ENCODE results near the gene SDF4.

Gene SDF4

DNA sequence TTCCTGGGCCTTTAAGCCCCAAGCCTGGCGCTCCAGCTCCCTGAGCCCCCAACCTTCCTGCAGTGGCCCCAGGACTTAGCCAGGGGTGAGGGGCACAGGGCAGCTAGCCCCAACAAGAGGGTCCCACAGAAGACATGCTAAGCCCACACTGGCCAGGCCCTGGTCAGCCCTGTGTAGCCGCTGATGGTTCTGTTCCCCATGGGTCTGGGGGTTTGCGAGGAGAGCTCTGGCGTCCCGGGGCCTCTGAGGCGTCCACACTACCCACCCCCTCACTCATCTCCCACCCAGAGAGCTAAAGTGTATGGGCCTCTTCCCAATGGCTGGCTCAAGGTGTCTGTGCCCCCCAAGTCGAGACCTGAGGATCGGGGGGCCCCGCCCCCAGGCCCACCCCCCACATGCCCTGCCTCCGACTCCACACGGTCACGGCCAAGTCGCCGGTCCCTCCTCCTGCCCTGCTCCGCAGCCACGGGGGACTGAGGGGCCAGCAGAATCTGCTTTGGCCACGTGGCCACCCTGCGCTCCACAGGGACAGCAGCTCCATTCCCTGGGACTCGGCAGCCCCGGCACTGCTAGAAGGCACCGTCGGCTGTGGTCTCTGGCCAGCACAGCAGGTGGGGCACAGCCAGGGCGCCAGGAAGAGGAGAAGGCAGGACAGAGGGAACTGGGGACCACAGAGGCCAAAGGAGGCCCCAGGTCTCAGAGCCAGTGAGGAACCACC is 33.2 kb downstream of the SDF4 start:
- Histone ChIP-seq H2BK5ac (ENCODE audit: low read length) (peak overlapping the region; percentile 90), H4K91ac (ENCODE audit: low read depth, low read length, poor library complexity) (no peak overlapping the region), H3K9ac (ENCODE audit: low read depth, low read length, poor library complexity) (peak overlapping the region; percentile 24), H2BK12ac (ENCODE audit: low read length) (peak overlapping the region; percentile 98), H3K14ac (ENCODE audit: low read length) (peak overlapping the region; percentile 82), H2AK5ac (ENCODE audit: low read depth, low read length) (peak overlapping the region; percentile 53), H3K4me3 (ENCODE audit: low read length in 2 of 2) (no peak overlapping the region), H3K18ac (ENCODE audit: low read length) (peak overlapping the region; percentile 28), H2AFZ (ENCODE audit: low read length) (no peak overlapping the region), H3K27ac (replicated peaks; ENCODE audit: low read length) (no peak overlapping the region), H3K4me2 (ENCODE audit: insufficient read depth, low read length, poor library complexity, severe bottlenecking) (no peak overlapping the region), H3K36me3 (replicated peaks in 1 of 2; ENCODE audit: control insufficient read depth in 2 of 2, insufficient read depth in 2 of 2, low read length in 2 of 2) (no peaks in the 10 kb centered on the region), H3K4ac (ENCODE audit: low read length) (no peak overlapping the region), H3K9me3 (replicated peaks in 1 of 2; ENCODE audit: control insufficient read depth in 2 of 2, insufficient read depth in 1 of 2, low read depth in 1 of 2, low read length in 2 of 2) (peaks cover 5% of the 10 kb centered on the region in 2 donors), H3K23ac (ENCODE audit: low read depth, low read length, poor library complexity) (no peak overlapping the region), H3K79me1 (ENCODE audit: low read depth, low read length) (no peaks in the 10 kb centered on the region), H3K27me3 (ENCODE audit: control insufficient read depth in 3 of 3, insufficient read depth in 3 of 3, low read depth in 1 of 3, low read length in 3 of 3) (peaks cover 0 to 6% (median 3%) of the 10 kb centered on the region in 3 experiments), H3K4me1 (ENCODE audit: control insufficient read depth in 2 of 2, insufficient read depth in 1 of 2, low read depth in 1 of 2, low read length in 2 of 2) (peaks cover 3 to 14% of the 10 kb centered on the region in 2 donors), H2BK120ac (ENCODE audit: low read depth, low read length) (no peak overlapping the region), H2BK15ac (ENCODE audit: low read length) (peak overlapping the region; percentile 89), H4K8ac (ENCODE audit: low read depth, low read length) (no peak overlapping the region)
- DNase-seq (ENCODE audit: low spot score), result no peak
- no CpG with 5 or more reads among the region's 23 CpGs for WGBS, 2 donors (ENCODE audit: extremely low coverage in 2 of 2, insufficient read length in 2 of 2, insufficient replicate concordance in 1 of 2)

- whole genome bisulfite sequencing, 2 donors (ENCODE audit: extremely low coverage in 2 of 2, insufficient read length in 2 of 2, insufficient replicate concordance in 1 of 2), result no CpG with 5 or more reads among the region's 48 CpGs
- H3K9me3 ChIP-seq (replicated peaks in 1 of 2; ENCODE audit: control insufficient read depth in 2 of 2, insufficient read depth in 1 of 2, low read depth in 1 of 2, low read length in 2 of 2), result peaks cover 5% of the 10 kb centered on the region in 2 donors
- H3K23ac ChIP-seq (ENCODE audit: low read depth, low read length, poor library complexity), result peak overlapping the region; percentile 31
- H3K27ac ChIP-seq (replicated peaks; ENCODE audit: low read length), result no peak overlapping the region
- peaks cover 0 to 6% (median 0%) of the 10 kb centered on the region in 3 experiments for H3K27me3 ChIP-seq (ENCODE audit: control insufficient read depth in 3 of 3, insufficient read depth in 3 of 3, low read depth in 1 of 3, low read length in 3 of 3)
- no peaks in the 10 kb centered on the region for H3K36me3 ChIP-seq (replicated peaks in 1 of 2; ENCODE audit: control insufficient read depth in 2 of 2, insufficient read depth in 2 of 2, low read length in 2 of 2)
- peak overlapping the region; percentile 89 for H2BK15ac ChIP-seq (ENCODE audit: low read length)
- H3K4ac ChIP-seq (ENCODE audit: low read length), result no peak overlapping the region
- H2AK5ac ChIP-seq (ENCODE audit: low read depth, low read length), result peak overlapping the region; percentile 46
- H3K79me1 ChIP-seq (ENCODE audit: low read depth, low read length), result no peaks in the 10 kb centered on the region
- H3K4me2 ChIP-seq (ENCODE audit: insufficient read depth, low read length, poor library complexity, severe bottlenecking), result no peak overlapping the region
- DNase-seq (ENCODE audit: low spot score), result no peak
- H3K18ac ChIP-seq (ENCODE audit: low read length), result peak overlapping the region; percentile 71
- H2BK120ac ChIP-seq (ENCODE audit: low read depth, low read length), result no peak overlapping the region
- no peak overlapping the region for H3K4me3 ChIP-seq (ENCODE audit: low read length in 2 of 2)
- no peak overlapping the region for H2BK12ac ChIP-seq (ENCODE audit: low read length)
- no peak overlapping the region for H2BK5ac ChIP-seq (ENCODE audit: low read length)
- H2AFZ ChIP-seq (ENCODE audit: low read length), result no peak overlapping the region
- H3K4me1 ChIP-seq (ENCODE audit: control insufficient read depth in 2 of 2, insufficient read depth in 1 of 2, low read depth in 1 of 2, low read length in 2 of 2), result peaks cover 3 to 14% of the 10 kb centered on the region in 2 donors
- H3K14ac ChIP-seq (ENCODE audit: low read length), result no peak overlapping the region
- H3K9ac ChIP-seq (ENCODE audit: low read depth, low read length, poor library complexity), result no peak overlapping the region
- no peak overlapping the region for H4K91ac ChIP-seq (ENCODE audit: low read depth, low read length, poor library complexity)
- no peak overlapping the region for H4K8ac ChIP-seq (ENCODE audit: low read depth, low read length)
These were observed 34.0 kb downstream of the SDF4 start for GRCh38 chr1:1197551-1198422.

- H3K36me3 ChIP-seq (replicated peaks in 1 of 2; ENCODE audit: control insufficient read depth in 2 of 2, insufficient read depth in 2 of 2, low read length in 2 of 2), result no peaks in the 10 kb centered on the region
- H3K18ac ChIP-seq (ENCODE audit: low read length), result no peak overlapping the region
- H3K4me3 ChIP-seq (ENCODE audit: low read length in 2 of 2), result no peak overlapping the region
- H3K27me3 ChIP-seq (ENCODE audit: control insufficient read depth in 3 of 3, insufficient read depth in 3 of 3, low read depth in 1 of 3, low read length in 3 of 3), result peaks cover 0 to 6% (median 0%) of the 10 kb centered on the region in 3 experiments
- H3K23ac ChIP-seq (ENCODE audit: low read depth, low read length, poor library complexity), result peak overlapping the region; percentile 31
- H4K91ac ChIP-seq (ENCODE audit: low read depth, low read length, poor library complexity), result no peak overlapping the region
- peak overlapping the region; percentile 47 for H2BK120ac ChIP-seq (ENCODE audit: low read depth, low read length)
- no peak overlapping the region for H4K8ac ChIP-seq (ENCODE audit: low read depth, low read length)
- no peak overlapping the region for H3K4ac ChIP-seq (ENCODE audit: low read length)
- H3K79me1 ChIP-seq (ENCODE audit: low read depth, low read length), result no peaks in the 10 kb centered on the region
- H3K9ac ChIP-seq (ENCODE audit: low read depth, low read length, poor library complexity), result no peak overlapping the region
- no peak overlapping the region for H2BK5ac ChIP-seq (ENCODE audit: low read length)
- no peak overlapping the region for H3K4me2 ChIP-seq (ENCODE audit: insufficient read depth, low read length, poor library complexity, severe bottlenecking)
- no peak overlapping the region for H2BK15ac ChIP-seq (ENCODE audit: low read length)
- H3K9me3 ChIP-seq (replicated peaks in 1 of 2; ENCODE audit: control insufficient read depth in 2 of 2, insufficient read depth in 1 of 2, low read depth in 1 of 2, low read length in 2 of 2), result peaks cover 5% of the 10 kb centered on the region in 2 donors
- no CpG with 5 or more reads among the region's 8 CpGs for WGBS, 2 donors (ENCODE audit: extremely low coverage in 2 of 2, insufficient read length in 2 of 2, insufficient replicate concordance in 1 of 2)
- H2AK5ac ChIP-seq (ENCODE audit: low read depth, low read length), result no peak overlapping the region
- DNase-seq (ENCODE audit: low spot score), result no peak
- no peak overlapping the region for H2AFZ ChIP-seq (ENCODE audit: low read length)
- H3K27ac ChIP-seq (replicated peaks; ENCODE audit: low read length), result no peak overlapping the region
- H3K4me1 ChIP-seq (ENCODE audit: control insufficient read depth in 2 of 2, insufficient read depth in 1 of 2, low read depth in 1 of 2, low read length in 2 of 2), result peaks cover 3 to 14% of the 10 kb centered on the region in 2 donors
- no peak overlapping the region for H2BK12ac ChIP-seq (ENCODE audit: low read length)
- no peak overlapping the region for H3K14ac ChIP-seq (ENCODE audit: low read length)
These were observed 34.7 kb downstream of the SDF4 start for GRCh38 chr1:1197188-1197500.

All from neuronal stem cell (in vitro differentiated cells).